Heart right ventricle (tissue), 16 donors: Measurements from ENCODE around the gene DCST1. TPM values are rescaled to one million over a fixed set of nuclear protein-coding genes. Genes with fewer than 3 reads are reported as not detected.

Experiments used
- ATAC-seq, 8 donors: fragments of 200-7000 bp; cut with Tn5 transposase; one replicate each; pipeline ENCODE4 v1.9.1; 2020; ENCODE audit warnings: mild to moderate bottlenecking in 8 of 8, moderate library complexity in 8 of 8, moderate number of reproducible peaks in 1 of 8
- DNase-seq, 2 donors: peaks; one replicate each; pipeline ENCODE4 v3.0.0-alpha.2; 2020
- H3K27ac ChIP-seq, 10 donors: fragments of 200-600 bp; sonication (generic) in 2 of 10; one replicate each; pipeline versions ENCODE4 v1.5.0 to v1.8.0; 2020 to 2022; ENCODE audit warnings: mild to moderate bottlenecking in 3 of 10
- H3K27me3 ChIP-seq, 7 donors: fragments of 200-600 bp; one replicate each; pipeline ENCODE4 v1.8.0; 2021 to 2022; ENCODE audit warnings: mild to moderate bottlenecking in 2 of 7
- H3K36me3 ChIP-seq, 9 donors: fragments of 200-600 bp; sonication (generic) in 1 of 9; one replicate each; pipeline versions ENCODE4 v1.5.0 to v1.8.0; 2020 to 2022; ENCODE audit warnings: mild to moderate bottlenecking in 2 of 9
- H3K4me1 ChIP-seq, 9 donors: fragments of 200-600 bp; sonication (generic) in 1 of 9; one replicate each; pipeline versions ENCODE4 v1.5.0 to v1.8.0; 2020 to 2022; ENCODE audit warnings: mild to moderate bottlenecking in 4 of 9
- H3K4me3 ChIP-seq, 10 donors: fragments of 200-600 bp; sonication (generic) in 2 of 10; one replicate each; pipeline versions ENCODE4 v1.5.0 to v1.8.0; 2020 to 2022; ENCODE audit warnings: mild to moderate bottlenecking in 7 of 10, moderate library complexity in 2 of 10
- H3K9me3 ChIP-seq, 11 donors: fragments of 200-600 bp in 10 of 11; sonication (generic) in 2 of 11; one replicate each; pipeline versions ENCODE4 v1.5.0 to v1.8.0; 2013 to 2022; ENCODE audit warnings: mild to moderate bottlenecking in 2 of 11, control low read depth in 1 of 11, moderate library complexity in 1 of 11
- CTCF ChIP-seq, 9 donors: fragments of 200-600 bp; sonication (generic) in 2 of 9; IDR thresholded peaks; one replicate each; pipeline versions ENCODE4 v1.5.0 to v1.8.0; 2021 to 2022; ENCODE audit warnings: antibody characterized with exemption in 9 of 9, mild to moderate bottlenecking in 5 of 9, moderate library complexity in 1 of 9
- WGBS, 2 donors: extraction: QIAGEN DNeasy Blood & Tissue Kit; methylation state at CpG; one replicate each; pipeline ENCODE4 v1.1.7; 2013; ENCODE audit warnings: inconsistent platforms in 1 of 2; 5-methylcytosine and 5-hydroxymethylcytosine counted together
- intact Hi-C, 10 donors: fragments of 100-400 bp; cut with DNase I; formaldehyde crosslinking; loops; one replicate each; pipeline versions ENCODE4 v1.11.1 to v1.14.2; 2022
- polyA plus RNA-seq, 2 donors: library from polyadenylated mRNA; stranded (reverse); fragments of 200-250 nt; gene quantifications; one replicate each; pipeline ENCODE4 v1.2.3, GENCODE V29; 2013
- total RNA-seq, 10 donors: library from RNA; stranded (reverse); fragmentation: NEBNext Ultra II Directional in 3 of 10; extraction: Animal tissue kit (Norgen Biotek cat#: 25700) in 3 of 10; gene quantifications; one replicate each; pipeline versions ENCODE4 v1.2.1 to v1.2.4, GENCODE V29; 2021 to 2023
- donor health status: Arrhythmogenic right ventricular cardiomyopathy.
- donor health status: ischemic (EF 13 %, LVEDD 7.1; RV severe dilation, severe dysfunction).
- donor health status: healthy with polysubstance abuse.
- donor health status: DM: no; HTN: yes; CAD: no.
- donor health status: DM: no; HTN: no; CAD: no.
- donor health status: ischemic (EF 25% LVEDD 6.9; RV normal size, moderate dysfunction).
- donor health status: ischemic (EF 25% LVEDD 5.7; RV mildly dilated, moderate dysfunction).
- donor health status: healthy.
- donor health status: DM: yes; HTN: yes; CAD: no.
- donor health status: Ischemic cardiomyopathy.
- donor health status: ischemic (EF 35%, LVEDD 5.7; RV mildly dilated, moderate dysfunction).
- donor health status: nonischemic (EF 11% LVEDD 7.7; RV severe dilation, severe dysfunction).
- donor health status: DM: yes; HTN: yes; CAD: no.
- donor health status: PGD.
- donor health status: ischemic (EF 29% LVEDD 5.4; RV normal size, mild dysfunction).
- donor health status: nonischemic (EF 23%, LVEDD 6.1; RV moderate dilation, normal function).

DCST1 gene
- total and polyA plus RNA-seq, 12 donors: 0.29 TPM; not detected in 11

GRCh38 chr1:155093911-155094621 lies 60.4 kb downstream of the DCST1 start:
- H3K4me1 ChIP-seq: peaks cover 0 to 25% (median 19%) of the 10 kb centered on the region in 9 donors
- H3K4me3 ChIP-seq: peak overlapping the region in 1 of 10 donors; percentile 5
- intact Hi-C loops: loop anchor here (1.0 to 5.0 kb wide), 7 partner anchors 33 to 73 kb away; partner anchors contain the start of gene EFNA1 (in 6 of the 10)
- WGBS, 2 donors: 10 to 13% methylated on average over 13 of the region's 13 CpGs
- peak; percentile 40 to 62 for DNase-seq
- ATAC-seq: peak; percentile 23 to 73 (median 60)
- H3K27ac ChIP-seq: peak overlapping the region in 8 of 10 donors; percentile 13 to 68 (median 40)
- peaks cover 0 to 8% (median 0%) of the 10 kb centered on the region in 7 donors for H3K27me3 ChIP-seq
- no peaks in the 10 kb centered on the region for H3K36me3 ChIP-seq
- TF ChIP-seq CTCF (IDR thresholded peaks at IDR 0.05): peak in 7 of 9 donors; percentile 30 to 61 (median 50)
- H3K9me3 ChIP-seq: no peaks in the 10 kb centered on the region

DNA sequence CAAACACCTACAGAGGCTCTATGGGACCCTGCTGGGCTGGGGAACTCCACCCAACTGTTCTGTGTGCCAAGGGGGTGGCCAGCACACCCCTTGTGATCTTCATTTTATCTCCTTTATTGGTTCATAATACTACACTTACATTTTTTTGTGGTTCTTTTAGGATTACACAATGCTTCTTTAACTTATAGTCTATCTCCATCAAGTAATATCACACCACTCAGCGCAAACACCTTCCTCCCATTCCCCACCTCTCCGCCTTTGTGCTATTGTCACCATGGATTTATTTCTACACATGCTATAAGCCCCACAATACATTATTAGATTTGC lies 61.0 kb downstream of the DCST1 start:
- Histone ChIP-seq H3K4me1 (peaks cover 0 to 25% (median 19%) of the 10 kb centered on the region in 9 donors), H3K27ac (peak overlapping the region in 8 of 10 donors; percentile 13 to 68 (median 40)), H3K9me3 (no peaks in the 10 kb centered on the region), H3K27me3 (peaks cover 0 to 8% (median 0%) of the 10 kb centered on the region in 7 donors), H3K36me3 (no peaks in the 10 kb centered on the region), H3K4me3 (peak overlapping the region in 1 of 10 donors; percentile 5)
- intact Hi-C loops: loop anchor here in 9 of 10 donors (1.0 to 5.0 kb wide), 5 partner anchors 33 to 73 kb away; partner anchors contain the start of gene EFNA1 (in 6 of the 9)
- peak in 1 of 9 donors; percentile 1 for TF ChIP-seq CTCF (IDR thresholded peaks at IDR 0.05)
- 86 to 87% methylated on average over 2 of the region's 2 CpGs for WGBS, 2 donors
- peak in 1 of 8 donors; percentile 21 for ATAC-seq
- no peak for DNase-seq

- Histone ChIP-seq H3K4me1 (peaks cover 0 to 21% (median 6%) of the 10 kb centered on the region in 9 donors), H3K36me3 (no peaks in the 10 kb centered on the region), H3K27ac (no peak overlapping the region), H3K4me3 (no peak overlapping the region), H3K9me3 (no peaks in the 10 kb centered on the region), H3K27me3 (peaks cover 0 to 8% (median 0%) of the 10 kb centered on the region in 7 donors)
- WGBS, 2 donors: 88 to 89% methylated on average over 7 of the region's 7 CpGs
- ATAC-seq (no peak), DNase-seq (no peak)
- intact Hi-C loops: no loop called here
- no peak for TF ChIP-seq CTCF (IDR thresholded peaks at IDR 0.05)
Measured at GRCh38 chr1:155099331-155099730, 65.7 kb downstream of the DCST1 start.

Other genes starting within 250 kb of the DCST1 start
- 1 to 10 TPM in 9 of 10 donors, under 1 TPM in 1; 0.52 to 5.9 (median 2.7) TPM for gene KCNN3, start 163.5 kb upstream of the DCST1 start, total RNA-seq
- under 1 TPM; 0.17 to 0.59 TPM for gene KCNN3, start 163.5 kb upstream of the DCST1 start, polyA plus RNA-seq
- gene PMVK, start 97.1 kb upstream of the DCST1 start, total RNA-seq: 10 to 100 TPM; 29.9 to 66.4 (median 39.4) TPM
- 10 to 100 TPM; 40.2 to 42.9 TPM for gene PMVK, start 97.1 kb upstream of the DCST1 start, polyA plus RNA-seq
- gene PBXIP1, start 77.7 kb upstream of the DCST1 start, total RNA-seq: 10 to 100 TPM; 38.3 to 75.0 (median 48.8) TPM
- 10 to 100 TPM; 25.4 to 33.0 TPM for gene PBXIP1, start 77.7 kb upstream of the DCST1 start, polyA plus RNA-seq
- 10 to 100 TPM in 9 of 10 donors, 1 to 10 TPM in 1; 8.8 to 18.0 (median 13.9) TPM for gene PYGO2, start 72.0 kb upstream of the DCST1 start, total RNA-seq
- gene PYGO2, start 72.0 kb upstream of the DCST1 start, polyA plus RNA-seq: 10 to 100 TPM; 11.9 to 12.1 TPM
- 10 to 100 TPM; 42.6 to 95.7 (median 57.8) TPM for gene SHC1, start 63.1 kb upstream of the DCST1 start, total RNA-seq
- gene SHC1, start 63.1 kb upstream of the DCST1 start, polyA plus RNA-seq: 10 to 100 TPM; 35.6 to 58.3 TPM
- 10 to 100 TPM; 10.9 to 30.9 (median 17.5) TPM for gene CKS1B, start 59.1 kb upstream of the DCST1 start, total RNA-seq
- gene CKS1B, start 59.1 kb upstream of the DCST1 start, polyA plus RNA-seq: 10 to 100 TPM in 1 of 2 donors, 1 to 10 TPM in 1; 4.6 to 36.7 TPM
- 10 to 100 TPM; 20.1 to 36.8 (median 24.1) TPM for gene FLAD1, start 50.5 kb upstream of the DCST1 start, total RNA-seq
- gene FLAD1, start 50.5 kb upstream of the DCST1 start, polyA plus RNA-seq: 10 to 100 TPM; 25.1 to 41.6 TPM
- not detected for gene LENEP, start 40.2 kb upstream of the DCST1 start, total RNA-seq
- not detected for gene LENEP, start 40.2 kb upstream of the DCST1 start, polyA plus RNA-seq
- gene ZBTB7B, start 31.0 kb upstream of the DCST1 start, total RNA-seq: 10 to 100 TPM; 25.7 to 54.7 (median 34.5) TPM
- 10 to 100 TPM; 41.1 to 51.6 TPM for gene ZBTB7B, start 31.0 kb upstream of the DCST1 start, polyA plus RNA-seq
- under 1 TPM in 9 of 10 donors, not detected in 1; 0.15 to 0.67 (median 0.30) TPM for gene DCST2, start within 50 bp of the DCST1 start, total RNA-seq
- 1 to 10 TPM in 1 of 2 donors, under 1 TPM in 1; 0.38 to 1.8 TPM for gene DCST2, start within 50 bp of the DCST1 start, polyA plus RNA-seq
- gene ADAM15, start 17.5 kb downstream of the DCST1 start, total RNA-seq: 100 to 1,000 TPM in 1 of 10 donors, 10 to 100 TPM in 9; 46.7 to 146 (median 58.5) TPM
- gene ADAM15, start 17.5 kb downstream of the DCST1 start, polyA plus RNA-seq: 100 to 1,000 TPM; 144 to 305 TPM
- gene EFNA4, start 29.9 kb downstream of the DCST1 start, total RNA-seq: 1 to 10 TPM in 8 of 10 donors, under 1 TPM in 2; 0.49 to 2.8 (median 1.8) TPM
- 1 to 10 TPM; 4.2 to 5.4 TPM for gene EFNA4, start 29.9 kb downstream of the DCST1 start, polyA plus RNA-seq
- 1 to 10 TPM in 1 of 10 donors, under 1 TPM in 8, not detected in 1; 0.23 to 1.9 (median 0.46) TPM for gene EFNA3, start 45.0 kb downstream of the DCST1 start, total RNA-seq
- gene EFNA3, start 45.0 kb downstream of the DCST1 start, polyA plus RNA-seq: 1 to 10 TPM in 1 of 2 donors, under 1 TPM in 1; 0.95 to 1.8 TPM
- gene EFNA1, start 94.1 kb downstream of the DCST1 start, total RNA-seq: 10 to 100 TPM; 28.9 to 50.0 (median 35.6) TPM
- gene EFNA1, start 94.1 kb downstream of the DCST1 start, polyA plus RNA-seq: 100 to 1,000 TPM in 1 of 2 donors, 10 to 100 TPM in 1; 44.2 to 104 TPM
- gene SLC50A1, start 102.0 kb downstream of the DCST1 start, total RNA-seq: 10 to 100 TPM in 2 of 10 donors, 1 to 10 TPM in 8; 5.5 to 16.8 (median 7.9) TPM
- gene SLC50A1, start 102.0 kb downstream of the DCST1 start, polyA plus RNA-seq: 10 to 100 TPM; 23.2 to 33.7 TPM
- 10 to 100 TPM; 48.2 to 70.9 (median 53.4) TPM for gene DPM3, start 106.7 kb downstream of the DCST1 start, total RNA-seq
- 100 to 1,000 TPM; 144 to 304 TPM for gene DPM3, start 106.7 kb downstream of the DCST1 start, polyA plus RNA-seq
- 100 to 1,000 TPM in 9 of 10 donors, 10 to 100 TPM in 1; 96.1 to 173 (median 114) TPM for gene KRTCAP2, start 139.5 kb downstream of the DCST1 start, total RNA-seq
- 100 to 1,000 TPM; 302 to 355 TPM for gene KRTCAP2, start 139.5 kb downstream of the DCST1 start, polyA plus RNA-seq
- gene TRIM46, start 140.0 kb downstream of the DCST1 start, total RNA-seq: under 1 TPM in 2 of 10 donors, not detected in 8; 0.10 to 0.35 TPM
- under 1 TPM; 0.04 to 0.07 TPM for gene TRIM46, start 140.0 kb downstream of the DCST1 start, polyA plus RNA-seq
- gene THBS3, start 174.1 kb downstream of the DCST1 start, total RNA-seq: 1 to 10 TPM; 3.8 to 8.8 (median 6.4) TPM
- 10 to 100 TPM in 1 of 2 donors, 1 to 10 TPM in 1; 4.9 to 23.5 TPM for gene THBS3, start 174.1 kb downstream of the DCST1 start, polyA plus RNA-seq
- gene MTX1, start 174.9 kb downstream of the DCST1 start, total RNA-seq: 10 to 100 TPM; 13.1 to 25.8 (median 17.1) TPM
- 10 to 100 TPM; 33.9 to 49.7 TPM for gene MTX1, start 174.9 kb downstream of the DCST1 start, polyA plus RNA-seq
- 10 to 100 TPM in 7 of 10 donors, 1 to 10 TPM in 3; 8.6 to 21.0 (median 11.3) TPM for gene ENTREP3, start 221.7 kb downstream of the DCST1 start, total RNA-seq
- gene ENTREP3, start 221.7 kb downstream of the DCST1 start, polyA plus RNA-seq: 10 to 100 TPM in 1 of 2 donors, 1 to 10 TPM in 1; 7.1 to 13.7 TPM
- 10 to 100 TPM; 54.1 to 73.1 (median 60.1) TPM for gene SCAMP3, start 228.5 kb downstream of the DCST1 start, total RNA-seq
- gene SCAMP3, start 228.5 kb downstream of the DCST1 start, polyA plus RNA-seq: 100 to 1,000 TPM in 1 of 2 donors, 10 to 100 TPM in 1; 47.9 to 109 TPM
- 10 to 100 TPM; 12.5 to 21.9 (median 18.0) TPM for gene CLK2, start 239.7 kb downstream of the DCST1 start, total RNA-seq
- gene CLK2, start 239.7 kb downstream of the DCST1 start, polyA plus RNA-seq: 10 to 100 TPM; 17.4 to 47.1 TPM
- 1 to 10 TPM in 5 of 10 donors, under 1 TPM in 5; 0.68 to 1.7 (median 1.0) TPM for gene HCN3, start 243.6 kb downstream of the DCST1 start, total RNA-seq
- gene HCN3, start 243.6 kb downstream of the DCST1 start, polyA plus RNA-seq: 1 to 10 TPM in 1 of 2 donors, under 1 TPM in 1; 0.81 to 3.2 TPM